ENCODE results near the gene COMT. TPM values are rescaled to one million over a fixed set of nuclear protein-coding genes. Genes with fewer than 3 reads are reported as not detected.

The COMT gene
- total and polyA plus RNA-seq, 3 experiments from 2014 or later = 89.3 to 93.7 (median 92.7) TPM

Other genes with a start within 250 kb of the COMT start
- under 1 TPM; 0.20 to 0.38 TPM for gene SEPTIN5, start 227.3 kb upstream of the COMT start, total RNA-seq
- gene SEPTIN5, start 227.3 kb upstream of the COMT start, polyA plus RNA-seq = not detected
- not detected for gene GP1BB, start 218.2 kb upstream of the COMT start, total RNA-seq
- not detected for gene GP1BB, start 218.2 kb upstream of the COMT start, polyA plus RNA-seq
- gene TBX1, start 181.0 kb upstream of the COMT start, total RNA-seq = not detected
- gene TBX1, start 181.0 kb upstream of the COMT start, polyA plus RNA-seq = not detected
- 10 to 100 TPM; 16.6 to 17.9 TPM for gene GNB1L, start 86.9 kb upstream of the COMT start, total RNA-seq
- 14.2 TPM for gene GNB1L, start 86.9 kb upstream of the COMT start, polyA plus RNA-seq
- gene RTL10, start 86.9 kb upstream of the COMT start, total RNA-seq = 10 to 100 TPM; 18.1 to 23.2 TPM
- gene RTL10, start 86.9 kb upstream of the COMT start, polyA plus RNA-seq = 10.8 TPM
- gene TXNRD2, start within 50 bp of the COMT start, total RNA-seq = 10 to 100 TPM; 27.6 to 27.9 TPM
- 13.8 TPM for gene TXNRD2, start within 50 bp of the COMT start, polyA plus RNA-seq
- 1 to 10 TPM; 1.4 to 1.8 TPM for gene ARVCF, start 75.1 kb downstream of the COMT start, total RNA-seq
- 0.92 TPM for gene ARVCF, start 75.1 kb downstream of the COMT start, polyA plus RNA-seq
- gene TANGO2, start 79.3 kb downstream of the COMT start, total RNA-seq = 10 to 100 TPM; 27.3 to 28.0 TPM
- 48.6 TPM for gene TANGO2, start 79.3 kb downstream of the COMT start, polyA plus RNA-seq
- gene DGCR8, start 138.5 kb downstream of the COMT start, total RNA-seq = 10 to 100 TPM; 68.6 to 73.8 TPM
- 10.6 TPM for gene DGCR8, start 138.5 kb downstream of the COMT start, polyA plus RNA-seq
- 100 to 1,000 TPM; 436 to 459 TPM for gene RANBP1, start 174.3 kb downstream of the COMT start, total RNA-seq
- gene RANBP1, start 174.3 kb downstream of the COMT start, polyA plus RNA-seq = 102 TPM
- 100 to 1,000 TPM; 108 to 121 TPM for gene TRMT2A, start 175.5 kb downstream of the COMT start, total RNA-seq
- 35.6 TPM for gene TRMT2A, start 175.5 kb downstream of the COMT start, polyA plus RNA-seq
- gene ZDHHC8, start 190.0 kb downstream of the COMT start, total RNA-seq = 10 to 100 TPM; 74.7 to 80.7 TPM
- 4.4 TPM for gene ZDHHC8, start 190.0 kb downstream of the COMT start, polyA plus RNA-seq
- not detected for gene CCDC188, start 209.3 kb downstream of the COMT start, total RNA-seq
- gene CCDC188, start 209.3 kb downstream of the COMT start, polyA plus RNA-seq = not detected

All from CD8-positive, alpha-beta memory T cell (primary cell).